HG03175 (cell line): Measurements from ENCODE around the gene NKD2.
"Not testable (repeated sequence)": the region's sequence is repeated elsewhere in the genome, so short reads cannot be mapped to it uniquely, and the experiment has no call there.

Experiments
- ATAC-seq: cut with Tn5 transposase; IDR thresholded peaks from one replicate; pipeline ENCODE4 v1.9.1; 2021; ENCODE audit warnings: mild to moderate bottlenecking, moderate library complexity; ENCODE audit not compliant: unreplicated experiment

The NKD2 gene

GRCh38 chr5:1008451-1009358 lies at the start of gene NKD2:
Gene NKD2, plus strand, starts transcription at chr5:1008802. Its CDS starts 256 bp downstream, at chr5:1009058.
- ATAC-seq: no peak

GRCh38 chr5:959581-960531 lies 48.7 kb upstream of the NKD2 start:
- ATAC-seq: no peak

DNA sequence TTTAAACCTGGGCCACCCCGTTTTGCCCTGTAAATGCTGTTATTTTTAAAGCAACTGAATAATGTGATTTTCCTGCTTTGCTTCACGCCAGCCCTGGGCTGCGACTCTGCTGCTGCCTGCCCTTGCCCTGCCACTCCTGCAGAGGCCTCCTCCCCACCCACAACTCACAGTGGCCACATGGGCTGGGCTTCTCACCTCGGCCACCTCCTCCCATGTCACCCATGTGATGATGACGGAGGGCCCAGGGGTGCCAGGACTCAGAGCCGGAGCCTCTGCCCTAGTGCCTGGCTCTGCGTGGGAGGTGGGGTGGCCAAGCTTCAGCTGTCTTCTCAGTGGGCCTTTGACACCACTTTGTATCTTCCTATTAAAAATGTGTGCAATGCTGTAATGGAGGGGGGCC lies 48.1 kb upstream of the NKD2 start:
- ATAC-seq: no peak

DNA sequence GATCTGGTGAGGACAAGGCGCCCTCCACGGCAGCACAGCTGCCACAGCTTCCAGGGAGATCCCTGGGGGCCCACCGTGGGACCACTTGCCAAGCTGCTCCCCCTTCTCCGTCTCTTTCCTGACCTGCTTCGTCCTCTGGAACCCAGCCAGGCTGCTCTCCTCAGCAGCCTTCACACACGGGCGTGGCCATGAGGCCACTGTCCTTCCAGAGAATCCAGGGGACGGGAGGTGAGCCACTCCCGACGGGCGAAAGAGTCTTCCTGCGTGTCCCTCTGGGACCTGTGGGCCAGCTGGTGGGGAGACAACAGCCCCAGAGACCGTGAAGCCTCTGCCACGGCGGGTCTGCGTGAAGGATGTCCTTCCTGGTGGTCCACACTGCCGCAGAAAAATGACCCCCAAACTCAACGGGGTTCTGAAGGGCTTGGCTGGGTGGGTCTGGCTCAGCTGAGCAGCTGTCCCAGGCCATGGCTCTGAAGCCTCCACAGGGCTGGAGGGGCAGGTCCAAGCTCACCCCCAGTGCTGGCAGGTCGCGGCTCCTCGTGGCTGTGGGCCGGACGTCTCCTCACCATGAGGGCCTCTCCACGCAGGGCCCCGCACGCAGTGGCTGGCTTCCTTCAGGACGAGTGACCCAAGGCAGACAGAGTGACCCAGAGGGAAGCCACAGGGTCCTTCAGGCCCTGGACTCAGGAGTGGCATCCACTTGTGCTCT lies 47.4 kb upstream of the NKD2 start:
- no peak for ATAC-seq

GRCh38 chr5:961711-962240 lies 46.8 kb upstream of the NKD2 start:
- ATAC-seq: no peak

DNA sequence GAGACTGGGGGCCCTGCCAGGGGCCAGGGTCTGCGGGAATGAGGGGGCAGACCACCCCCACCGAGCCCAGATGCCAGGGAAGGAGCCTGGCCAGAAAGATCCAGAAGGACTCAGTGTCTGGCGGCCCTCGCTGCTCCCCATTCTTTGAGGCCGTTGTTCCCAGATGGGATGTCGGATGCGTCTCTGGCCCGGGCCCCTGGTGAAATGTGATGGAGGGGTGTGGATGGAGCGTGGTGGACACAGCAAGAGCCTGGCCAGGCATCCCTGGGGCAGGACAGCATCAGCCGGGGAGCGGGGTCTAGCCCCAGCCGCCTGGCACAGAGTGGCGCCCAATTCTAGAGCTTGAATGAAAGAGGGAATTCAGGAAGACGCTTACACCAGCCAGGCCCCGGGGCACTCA lies 46.2 kb upstream of the NKD2 start:
- ATAC-seq: no peak

GRCh38 chr5:962801-963200 lies 45.8 kb upstream of the NKD2 start:
- no peak for ATAC-seq

- peak; percentile 15 for ATAC-seq
Observed at GRCh38 chr5:963310-963672, 45.3 kb upstream of the NKD2 start.

- ATAC-seq: peak; percentile 48
Observed at GRCh38 chr5:963673-964531, 44.7 kb upstream of the NKD2 start.

- ATAC-seq: no peak
Observed at GRCh38 chr5:964821-965220, 43.8 kb upstream of the NKD2 start.

GRCh38 chr5:965604-966344 lies 42.8 kb upstream of the NKD2 start:
- ATAC-seq: no peak

GRCh38 chr5:966345-966710 lies 42.3 kb upstream of the NKD2 start:
- ATAC-seq: no peak

DNA sequence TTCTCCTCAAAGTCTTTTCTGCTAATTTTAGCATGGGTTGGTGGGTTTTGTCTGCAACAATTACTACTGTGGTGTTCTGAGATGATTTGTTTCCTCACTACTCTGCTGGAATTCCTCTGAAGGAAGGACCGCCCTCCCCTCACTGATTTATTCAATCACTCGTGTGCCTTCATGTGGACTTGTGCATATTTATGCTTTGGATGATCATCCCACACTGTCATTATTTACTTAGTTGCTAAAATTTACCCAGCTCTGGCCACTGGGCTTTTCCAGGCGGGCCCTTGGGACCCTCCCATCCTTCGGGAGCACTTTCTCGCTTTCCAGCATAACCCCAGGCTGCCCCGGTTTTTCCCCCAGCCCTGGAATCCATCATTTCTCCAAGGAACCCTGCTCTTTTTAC lies 41.7 kb upstream of the NKD2 start:
- no peak for ATAC-seq

GRCh38 chr5:968881-969280 lies 39.7 kb upstream of the NKD2 start:
- ATAC-seq: no peak

DNA sequence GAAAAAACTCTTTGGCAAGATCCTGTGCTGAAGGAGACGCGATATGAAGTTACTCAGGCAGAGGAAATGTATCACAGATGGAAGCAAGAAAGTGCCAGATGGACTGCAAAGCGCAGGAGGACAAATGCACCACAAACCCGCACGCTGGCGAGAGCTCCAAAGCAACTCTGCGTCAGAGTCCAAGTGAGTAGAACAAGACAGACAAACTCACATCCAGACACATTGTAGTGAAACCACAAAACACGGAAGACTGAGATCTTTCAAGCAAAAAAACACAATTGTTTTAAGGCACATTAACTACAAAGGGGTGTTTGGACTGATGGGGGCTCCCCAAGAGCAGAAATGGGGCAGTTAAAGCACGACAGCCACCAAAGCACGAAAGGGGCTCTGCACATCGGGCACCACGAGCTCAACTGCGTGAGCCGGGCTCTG lies 39.2 kb upstream of the NKD2 start:
- ATAC-seq: no peak

GRCh38 chr5:972575-972974 lies 36.0 kb upstream of the NKD2 start:
- not testable (repeated sequence) for ATAC-seq

DNA sequence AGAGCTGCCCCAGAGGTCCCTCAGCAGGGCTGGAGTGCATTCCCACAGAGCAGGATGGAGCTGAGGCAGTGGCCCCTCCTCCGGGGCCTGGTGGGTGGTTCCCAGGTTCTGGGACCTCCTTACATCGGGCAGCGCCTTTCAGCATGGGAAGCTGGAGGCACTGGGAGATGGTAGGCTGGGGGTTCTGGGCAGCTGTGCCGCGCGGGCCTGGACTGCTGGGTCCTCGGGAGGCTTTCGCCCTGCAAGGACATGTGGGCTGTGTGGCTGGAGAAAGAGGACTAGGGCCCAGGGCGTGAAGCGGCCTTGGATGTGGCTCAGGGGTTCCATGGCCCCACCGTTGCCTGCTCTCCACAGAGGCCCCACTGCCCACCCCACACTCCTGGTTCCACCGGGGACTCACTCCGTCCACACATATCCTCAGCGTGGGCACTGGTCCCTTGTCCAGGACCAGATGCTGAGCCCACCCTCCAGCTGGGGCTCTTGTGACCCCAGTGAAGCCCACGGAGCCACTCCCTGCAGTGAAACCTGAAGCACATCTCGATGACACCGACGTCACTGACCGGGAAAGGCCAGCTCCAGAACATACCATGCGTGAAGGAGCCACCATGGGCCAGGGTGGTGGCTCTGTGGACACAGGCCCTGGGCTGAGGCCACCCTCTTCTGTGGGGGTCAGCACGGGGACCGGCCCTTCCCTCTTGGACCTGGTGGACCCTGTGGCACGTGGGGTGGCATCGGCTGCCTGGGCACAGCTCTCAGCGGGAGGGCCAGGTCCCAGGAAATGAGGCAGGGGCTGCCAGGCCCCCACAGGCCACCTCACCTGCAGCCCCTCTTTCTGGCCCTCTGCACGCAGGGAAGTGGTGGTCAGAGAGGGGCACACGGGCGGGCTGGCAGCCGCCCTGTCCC lies 31.5 kb upstream of the NKD2 start:
- no peak for ATAC-seq

GRCh38 chr5:978054-978453 lies 30.5 kb upstream of the NKD2 start:
- ATAC-seq: no peak
